Activated CD4-positive, alpha-beta T cell treated with anti-CD3 and anti-CD28 coated beads, Interleukin-2, amount 10 ng/mL, durations not matched to agents 24 days and 14 days (primary cell): ENCODE results near the gene ITGB6. TPM values are rescaled to one million over a fixed set of nuclear protein-coding genes. Genes with fewer than 3 reads are reported as not detected.
"Not testable (repeated sequence)": the region's sequence is repeated elsewhere in the genome, so short reads cannot be mapped to it uniquely, and the experiment has no call there.

Experiments used
- DNase-seq: peaks from one replicate; pipeline ENCODE4 v3.0.0; 2022
- H3K27ac Mint-ChIP-seq: one replicate; pipeline ENCODE4 v1.8.0; 2022; ENCODE audit warnings: mild to moderate bottlenecking, mixed read lengths
- H3K27me3 Mint-ChIP-seq: one replicate; pipeline ENCODE4 v1.8.0; 2022; ENCODE audit warnings: mixed read lengths
- H3K36me3 Mint-ChIP-seq: one replicate; pipeline ENCODE4 v1.8.0; 2022; ENCODE audit warnings: low read depth, mild to moderate bottlenecking, mixed read lengths
- H3K4me1 Mint-ChIP-seq: one replicate; pipeline ENCODE4 v1.8.0; 2021; ENCODE audit warnings: mixed read lengths
- H3K4me3 Mint-ChIP-seq: one replicate; pipeline ENCODE4 v1.8.0; 2022; ENCODE audit warnings: mild to moderate bottlenecking, moderate library complexity, mixed read lengths
- H3K9me3 Mint-ChIP-seq: one replicate; pipeline ENCODE4 v1.8.0; 2021; ENCODE audit warnings: mixed read lengths
- intact Hi-C: fragments of 100-400 bp; cut with micrococcal nuclease; formaldehyde crosslinking; loops from one replicate; pipeline ENCODE4 v1.15.1; 2023
- total RNA-seq: library from RNA; stranded (reverse); gene quantifications from 2 replicates; pipeline ENCODE4 v1.2.3, GENCODE V29; 2022

The ITGB6 gene
- total RNA-seq, 1 donor from 2014 or later = not detected

- H3K9me3 Mint-ChIP-seq = no peaks in the 10 kb centered on the region
- H3K4me3 Mint-ChIP-seq = no peak overlapping the region
- intact Hi-C loops = no loop called here
- peaks cover 2% of the 10 kb centered on the region for H3K27me3 Mint-ChIP-seq
- no peak for DNase-seq
- H3K27ac Mint-ChIP-seq = no peak overlapping the region
- H3K36me3 Mint-ChIP-seq = no peaks in the 10 kb centered on the region
- H3K4me1 Mint-ChIP-seq = no peaks in the 10 kb centered on the region
These were observed 41.9 kb downstream of the ITGB6 start for GRCh38 chr2:160157861-160158829.

- H3K36me3 Mint-ChIP-seq = no peaks in the 10 kb centered on the region
- intact Hi-C loops = no loop called here
- no peak for DNase-seq
- peaks cover under 1% of the 10 kb centered on the region for H3K27me3 Mint-ChIP-seq
- H3K27ac Mint-ChIP-seq = no peak overlapping the region
- H3K9me3 Mint-ChIP-seq = no peaks in the 10 kb centered on the region
- H3K4me3 Mint-ChIP-seq = no peak overlapping the region
- H3K4me1 Mint-ChIP-seq = no peaks in the 10 kb centered on the region
These were observed 43.4 kb downstream of the ITGB6 start for GRCh38 chr2:160156665-160157064.

- intact Hi-C loops = no loop called here
- peaks cover 2% of the 10 kb centered on the region for H3K27me3 Mint-ChIP-seq
- no peaks in the 10 kb centered on the region for H3K9me3 Mint-ChIP-seq
- H3K4me1 Mint-ChIP-seq = no peaks in the 10 kb centered on the region
- H3K4me3 Mint-ChIP-seq = no peak overlapping the region
- H3K36me3 Mint-ChIP-seq = no peaks in the 10 kb centered on the region
- no peak for DNase-seq
- H3K27ac Mint-ChIP-seq = no peak overlapping the region
These were observed 44.0 kb downstream of the ITGB6 start for GRCh38 chr2:160156100-160156499.

GRCh38 chr2:160148419-160148818 is 51.7 kb downstream of the ITGB6 start:
- H3K27ac Mint-ChIP-seq, H3K4me1 Mint-ChIP-seq, H3K36me3 Mint-ChIP-seq, DNase-seq, intact Hi-C loops, H3K9me3 Mint-ChIP-seq, H3K4me3 Mint-ChIP-seq: not testable (repeated sequence)
- H3K27me3 Mint-ChIP-seq = peaks cover 18% of the 10 kb centered on the region

GRCh38 chr2:160145471-160145870 is 54.6 kb downstream of the ITGB6 start:
- Mint-ChIP-seq H3K4me1 (no peaks in the 10 kb centered on the region), H3K27ac (no peak overlapping the region), H3K36me3 (no peaks in the 10 kb centered on the region), H3K9me3 (no peaks in the 10 kb centered on the region), H3K27me3 (peaks cover 14% of the 10 kb centered on the region), H3K4me3 (no peak overlapping the region)
- no peak for DNase-seq
- intact Hi-C loops = no loop called here

GRCh38 chr2:160144280-160144990 is 55.6 kb downstream of the ITGB6 start:
- no peaks in the 10 kb centered on the region for H3K36me3 Mint-ChIP-seq
- peaks cover 14% of the 10 kb centered on the region for H3K27me3 Mint-ChIP-seq
- intact Hi-C loops = no loop called here
- H3K4me1 Mint-ChIP-seq = no peaks in the 10 kb centered on the region
- DNase-seq = no peak
- no peaks in the 10 kb centered on the region for H3K9me3 Mint-ChIP-seq
- no peak overlapping the region for H3K4me3 Mint-ChIP-seq
- no peak overlapping the region for H3K27ac Mint-ChIP-seq

GRCh38 chr2:160142472-160142871 is 57.6 kb downstream of the ITGB6 start:
- Mint-ChIP-seq H3K27ac (no peak overlapping the region), H3K4me3 (no peak overlapping the region), H3K36me3 (no peaks in the 10 kb centered on the region), H3K9me3 (no peaks in the 10 kb centered on the region), H3K4me1 (no peaks in the 10 kb centered on the region), H3K27me3 (peaks cover 10% of the 10 kb centered on the region)
- intact Hi-C loops = no loop called here
- no peak for DNase-seq

GRCh38 chr2:160141912-160142311 is 58.2 kb downstream of the ITGB6 start:
- Mint-ChIP-seq H3K4me1 (no peaks in the 10 kb centered on the region), H3K27me3 (peaks cover 10% of the 10 kb centered on the region), H3K9me3 (no peaks in the 10 kb centered on the region), H3K36me3 (no peaks in the 10 kb centered on the region), H3K4me3 (no peak overlapping the region), H3K27ac (no peak overlapping the region)
- DNase-seq = no peak
- intact Hi-C loops = no loop called here

- no peaks in the 10 kb centered on the region for H3K36me3 Mint-ChIP-seq
- no peak for DNase-seq
- H3K27ac Mint-ChIP-seq = no peak overlapping the region
- H3K4me3 Mint-ChIP-seq = no peak overlapping the region
- H3K9me3 Mint-ChIP-seq = no peaks in the 10 kb centered on the region
- intact Hi-C loops = no loop called here
- no peaks in the 10 kb centered on the region for H3K4me1 Mint-ChIP-seq
- peaks cover 8% of the 10 kb centered on the region for H3K27me3 Mint-ChIP-seq
These were observed 58.7 kb downstream of the ITGB6 start for GRCh38 chr2:160141419-160141818.

- Mint-ChIP-seq H3K27me3 (peaks cover 4% of the 10 kb centered on the region), H3K36me3 (no peaks in the 10 kb centered on the region)
- DNase-seq = no peak
These were observed 59.6 kb downstream of the ITGB6 start for GRCh38 chr2:160140471-160140870.

GRCh38 chr2:160139991-160140390 is 60.1 kb downstream of the ITGB6 start:
- H3K4me3 Mint-ChIP-seq = no peak overlapping the region
- no peaks in the 10 kb centered on the region for H3K9me3 Mint-ChIP-seq
- no peak overlapping the region for H3K27ac Mint-ChIP-seq
- no peaks in the 10 kb centered on the region for H3K4me1 Mint-ChIP-seq
- DNase-seq = no peak
- H3K36me3 Mint-ChIP-seq = no peaks in the 10 kb centered on the region
- intact Hi-C loops = no loop called here
- peaks cover 4% of the 10 kb centered on the region for H3K27me3 Mint-ChIP-seq

More at GRCh38 chr2:160140471-160140870, 59.6 kb downstream of the ITGB6 start:
- Mint-ChIP-seq H3K27ac (no peak overlapping the region), H3K9me3 (no peaks in the 10 kb centered on the region), H3K4me3 (no peak overlapping the region), H3K4me1 (no peaks in the 10 kb centered on the region)
- intact Hi-C loops = no loop called here

GRCh38 chr2:160139350-160139749 is 60.7 kb downstream of the ITGB6 start:
- H3K36me3 Mint-ChIP-seq = no peaks in the 10 kb centered on the region
- H3K9me3 Mint-ChIP-seq = no peaks in the 10 kb centered on the region
- no peak for DNase-seq
- intact Hi-C loops = no loop called here
- H3K27me3 Mint-ChIP-seq = peaks cover 4% of the 10 kb centered on the region
- H3K27ac Mint-ChIP-seq = no peak overlapping the region
- H3K4me1 Mint-ChIP-seq = no peaks in the 10 kb centered on the region
- H3K4me3 Mint-ChIP-seq = no peak overlapping the region

GRCh38 chr2:160138406-160138805 is 61.7 kb downstream of the ITGB6 start:
- intact Hi-C loops = no loop called here
- Mint-ChIP-seq H3K9me3 (no peaks in the 10 kb centered on the region), H3K36me3 (no peaks in the 10 kb centered on the region), H3K4me1 (no peaks in the 10 kb centered on the region), H3K4me3 (no peak overlapping the region), H3K27me3 (peaks cover 1% of the 10 kb centered on the region), H3K27ac (no peak overlapping the region)
- no peak for DNase-seq

GRCh38 chr2:160137464-160137863 is 62.6 kb downstream of the ITGB6 start:
- Mint-ChIP-seq H3K27me3 (peaks cover 1% of the 10 kb centered on the region), H3K9me3 (no peaks in the 10 kb centered on the region), H3K27ac (no peak overlapping the region), H3K36me3 (no peaks in the 10 kb centered on the region), H3K4me1 (no peaks in the 10 kb centered on the region), H3K4me3 (no peak overlapping the region)
- DNase-seq = no peak
- intact Hi-C loops = no loop called here
